HG02938 (cell line): Measurements from ENCODE around the gene TRAF1.

Source experiments
- ATAC-seq: cut with Tn5 transposase; IDR thresholded peaks from one replicate; pipeline ENCODE4 v1.9.1; 2021; ENCODE audit warnings: mild to moderate bottlenecking, moderate library complexity; ENCODE audit not compliant: unreplicated experiment

The TRAF1 gene

DNA sequence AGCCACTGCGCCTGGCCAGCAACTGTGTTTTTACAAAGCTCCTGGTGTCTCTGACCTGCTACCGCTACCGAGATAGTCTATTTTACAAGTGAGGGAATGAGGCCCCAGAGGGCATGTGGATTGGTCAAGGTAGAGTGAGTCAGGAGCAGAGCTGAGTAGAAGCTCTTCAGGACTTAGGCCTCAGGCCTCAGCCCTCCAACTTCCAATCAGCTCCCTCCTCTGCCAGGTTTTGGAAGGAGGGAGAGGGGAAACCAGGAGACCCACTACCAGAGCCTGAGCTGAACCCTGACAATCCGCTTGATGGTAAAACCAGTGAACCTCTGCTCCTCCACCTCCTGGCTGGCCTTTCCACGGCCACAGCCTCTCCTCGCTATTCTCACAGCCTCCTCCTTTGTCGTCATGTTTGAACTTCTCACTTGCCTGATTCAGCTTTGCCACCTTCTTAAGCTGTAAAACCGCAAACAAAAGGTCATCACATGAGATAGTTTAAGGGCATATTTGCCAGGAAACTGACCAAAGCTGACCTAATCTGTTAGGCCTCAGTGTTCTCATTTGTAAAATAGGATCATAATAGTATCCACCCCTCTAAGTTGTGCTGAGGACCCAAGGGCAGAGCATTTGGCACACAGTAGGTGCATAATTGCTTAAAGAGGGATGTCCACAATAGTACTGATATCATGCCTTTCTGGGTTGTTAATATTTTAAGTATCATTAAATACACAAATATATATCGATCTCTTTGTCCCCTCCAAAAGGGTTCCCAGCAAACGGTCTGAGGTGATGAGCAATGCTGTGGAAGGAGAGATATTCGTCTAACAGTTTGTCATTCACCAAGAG lies 1.7 kb downstream of the TRAF1 start:
- ATAC-seq, result no peak

- ATAC-seq, result no peak
Observed at GRCh38 chr9:120923620-120924328, 2.8 kb downstream of the TRAF1 start.

DNA sequence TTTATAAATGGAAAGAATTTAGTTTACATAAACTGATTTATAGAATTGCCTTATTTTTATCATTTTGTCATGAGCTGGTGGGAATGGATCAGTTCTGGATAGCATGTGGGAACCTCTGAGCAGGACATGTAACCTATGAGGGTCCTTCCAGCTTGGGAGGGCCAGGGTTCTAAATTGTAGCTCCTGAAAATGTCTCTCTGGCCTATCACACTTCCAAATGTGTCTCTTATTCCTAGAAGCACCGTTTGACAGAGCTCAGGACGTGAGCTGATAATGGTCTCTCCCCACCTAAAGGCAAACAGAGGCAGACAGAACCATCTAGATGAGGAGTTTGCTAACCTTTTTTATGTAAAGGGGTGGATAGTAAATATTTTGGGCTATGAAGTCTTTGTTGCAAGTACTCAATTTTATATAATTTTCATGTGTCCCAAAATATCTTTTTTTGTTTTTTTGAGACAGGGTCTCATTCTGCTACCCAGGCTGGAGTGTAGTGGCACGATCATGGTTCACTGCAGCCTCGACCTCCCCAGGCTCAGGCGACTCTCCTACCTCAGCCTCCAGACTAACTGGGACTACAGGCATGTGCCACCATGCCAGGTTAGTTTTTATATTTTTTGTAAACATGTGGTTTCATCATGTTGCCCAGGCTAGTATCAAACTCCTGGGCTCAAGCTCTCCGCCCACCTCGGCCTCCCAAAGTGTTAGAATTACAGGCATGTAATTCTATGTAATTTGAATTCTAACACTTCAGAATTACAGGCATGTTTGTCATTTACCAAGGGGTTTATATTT lies 4.0 kb downstream of the TRAF1 start:
- no peak for ATAC-seq

DNA sequence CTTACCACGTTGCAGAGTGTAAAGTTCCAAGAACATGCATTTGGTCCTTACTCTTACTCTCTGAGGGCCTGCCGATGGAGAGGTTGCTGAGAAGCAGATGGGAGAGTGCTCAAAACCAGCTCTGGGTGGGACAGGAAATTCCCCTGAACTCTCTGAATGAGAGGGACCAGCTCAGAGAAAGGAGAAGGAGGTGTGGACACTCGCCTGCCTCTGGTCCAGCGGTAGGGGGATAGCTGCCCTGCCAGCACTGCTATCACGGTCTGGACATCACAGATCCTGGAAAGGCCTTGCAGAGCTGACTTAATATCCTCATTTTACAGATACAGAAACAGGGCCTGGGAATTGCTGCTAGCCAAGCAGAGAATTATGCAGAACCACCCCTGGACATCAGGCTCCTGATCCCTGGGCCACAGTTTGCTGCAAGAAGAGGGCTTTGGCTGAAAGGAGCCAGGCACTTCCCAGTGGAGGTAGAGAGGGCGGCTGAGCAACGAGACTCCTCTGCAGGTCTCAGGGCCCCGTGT lies 4.9 kb downstream of the TRAF1 start:
- no peak for ATAC-seq

GRCh38 chr9:120920806-120921178 lies 5.8 kb downstream of the TRAF1 start:
- ATAC-seq, result no peak

- ATAC-seq, result no peak
Observed at GRCh38 chr9:120919843-120920805, 6.5 kb downstream of the TRAF1 start.

- ATAC-seq, result no peak
Observed at GRCh38 chr9:120918931-120919842, 7.4 kb downstream of the TRAF1 start.

- ATAC-seq, result no peak
Observed at GRCh38 chr9:120917929-120918762, 8.4 kb downstream of the TRAF1 start.

DNA sequence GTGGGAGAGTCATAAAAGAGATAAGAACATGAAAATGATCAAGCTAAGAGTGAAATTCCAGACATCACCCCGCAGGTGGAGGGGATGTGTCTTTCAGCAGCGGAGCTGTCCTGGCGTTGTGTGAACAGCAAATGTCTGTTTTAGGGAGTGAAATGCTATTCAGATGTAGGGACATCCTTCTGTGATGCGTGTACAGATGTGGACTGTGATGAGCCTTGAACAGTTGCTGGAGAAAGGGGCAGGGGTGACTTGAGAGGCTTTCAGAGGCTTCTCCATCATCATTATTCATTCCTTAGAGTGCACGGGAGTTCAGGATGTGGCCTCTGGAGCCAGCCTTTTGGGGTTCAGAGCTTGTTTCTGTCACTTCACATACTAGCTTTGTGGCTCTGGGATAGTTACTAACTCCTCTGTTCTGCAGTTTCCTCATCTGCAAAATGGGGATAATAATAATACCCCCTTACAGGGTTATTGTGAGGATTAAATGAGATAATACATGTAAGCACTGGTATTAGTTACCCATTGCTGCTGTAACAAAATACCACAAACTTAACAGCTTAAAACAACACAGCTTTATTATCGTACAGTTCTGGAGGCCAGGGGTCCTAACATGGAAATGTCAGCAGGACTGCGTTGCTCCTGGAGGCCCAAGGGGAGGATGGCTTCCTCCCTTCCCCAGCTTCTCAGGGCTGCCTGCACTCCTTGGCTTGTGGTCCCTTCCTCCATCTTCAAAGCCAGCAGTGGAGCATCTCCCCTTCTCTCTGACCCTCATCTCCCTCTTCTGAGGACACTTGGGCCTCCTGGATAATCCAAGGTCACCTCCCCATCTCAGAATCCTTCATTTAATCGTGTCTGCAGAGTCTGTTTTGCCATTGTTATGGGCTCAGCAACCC lies 9.4 kb downstream of the TRAF1 start:
- no peak for ATAC-seq

- ATAC-seq, result no peak
Observed at GRCh38 chr9:120916588-120916987, 10.0 kb downstream of the TRAF1 start.

DNA sequence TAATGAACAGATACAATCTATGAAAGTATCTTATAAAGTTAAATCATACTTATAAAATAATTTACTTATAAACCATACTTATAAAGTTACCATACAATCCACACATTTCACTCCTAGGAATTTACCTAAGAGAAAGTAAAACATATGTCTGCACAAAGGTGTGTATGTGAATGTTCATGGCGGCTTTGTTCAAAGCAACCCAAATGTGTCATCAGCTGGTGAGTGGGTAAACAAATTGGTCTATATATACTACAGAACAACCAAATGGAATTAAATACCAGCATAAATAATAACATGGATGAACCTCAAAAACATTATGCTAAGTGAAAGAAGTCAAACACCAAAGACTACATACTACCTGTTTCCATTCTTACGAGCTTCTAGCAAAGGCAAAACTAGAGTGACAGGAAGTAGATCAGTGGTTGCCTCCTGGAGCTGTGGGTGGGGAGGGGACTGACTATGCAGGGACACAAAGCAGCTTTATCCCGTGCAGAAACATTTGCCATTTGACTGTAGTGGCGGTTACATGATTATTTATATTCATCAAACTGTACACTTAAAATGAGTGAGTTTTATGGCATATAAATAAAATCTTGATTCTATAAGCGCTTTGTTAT lies 10.6 kb downstream of the TRAF1 start:
- ATAC-seq, result no peak

GRCh38 chr9:120914953-120915352 lies 11.6 kb downstream of the TRAF1 start:
- no peak for ATAC-seq

DNA sequence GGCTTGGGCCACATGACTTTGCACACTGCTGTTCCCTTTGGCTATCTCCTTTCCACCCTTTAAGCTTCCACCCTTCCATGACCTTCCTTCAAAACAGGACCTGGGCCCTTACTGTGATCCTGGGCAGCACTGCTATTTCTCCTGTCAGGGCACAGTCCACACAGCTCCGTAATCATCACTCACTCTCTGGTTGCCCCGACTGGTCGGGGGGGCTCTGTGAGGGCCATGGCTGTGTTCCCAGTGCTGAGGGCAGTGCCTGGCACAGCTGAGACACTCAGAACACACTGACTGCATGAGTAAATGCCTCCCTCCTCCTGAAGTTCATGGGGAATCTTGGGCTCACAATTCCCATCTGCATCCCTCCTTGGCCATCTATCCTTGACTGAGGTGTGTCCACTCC lies 12.2 kb downstream of the TRAF1 start:
- ATAC-seq, result no peak

DNA sequence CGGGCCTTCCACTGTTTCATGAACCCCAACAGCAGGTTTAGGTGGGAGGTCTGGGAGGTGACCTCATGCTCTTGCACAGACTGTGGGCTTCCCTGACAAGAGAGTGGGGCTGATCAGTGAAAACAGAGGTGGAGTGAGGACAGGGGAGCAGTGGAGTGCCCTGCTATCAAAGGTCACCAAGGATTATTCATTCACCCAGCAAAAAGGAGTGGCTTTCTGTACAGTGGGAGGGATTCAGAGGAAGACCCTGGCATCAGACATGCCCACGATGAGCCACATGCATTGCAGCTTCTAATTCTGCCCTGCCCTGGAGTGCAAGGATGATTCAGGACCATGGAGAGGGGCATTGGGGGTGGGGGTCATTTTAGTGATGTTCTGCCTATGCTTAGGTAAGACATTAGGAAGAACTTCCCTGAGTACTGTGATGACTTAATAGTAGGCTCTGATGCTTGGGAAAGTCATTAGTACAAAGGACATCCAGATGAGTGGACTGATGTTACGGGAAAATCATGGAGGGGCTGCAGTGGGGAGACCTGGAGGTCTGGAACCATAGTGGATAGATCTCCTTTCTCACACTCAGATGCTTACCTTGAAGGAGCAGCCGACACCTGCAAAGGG lies 12.8 kb downstream of the TRAF1 start:
- no peak for ATAC-seq

- no peak for ATAC-seq
Observed at GRCh38 chr9:120912958-120913646, 13.5 kb downstream of the TRAF1 start.

DNA sequence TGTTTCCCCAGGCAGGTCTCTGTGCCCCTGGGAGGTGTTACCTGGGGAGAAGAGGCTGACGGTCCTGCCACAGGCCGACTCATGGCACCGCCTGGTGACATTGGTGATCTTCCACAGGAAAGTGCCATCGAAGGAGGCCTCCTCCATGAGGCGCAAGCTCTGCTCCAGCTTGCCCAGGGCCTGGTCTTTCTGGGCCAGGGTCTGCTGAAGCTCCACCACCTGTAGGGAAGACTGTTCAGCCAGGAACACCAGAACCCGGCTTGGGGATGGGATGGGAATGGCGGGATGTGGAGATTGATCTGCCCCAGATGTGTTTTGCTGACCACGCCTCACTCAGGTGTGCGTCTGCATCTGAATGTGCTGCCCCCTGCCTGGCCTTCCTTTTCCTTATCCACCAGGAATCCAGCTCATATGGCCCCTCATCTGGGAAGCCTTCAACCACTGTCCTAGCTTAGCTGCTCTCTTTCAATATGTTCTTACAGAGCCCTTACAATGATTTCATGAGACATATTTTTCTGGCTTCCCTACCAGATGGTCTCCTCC lies 15.2 kb downstream of the TRAF1 start:
- ATAC-seq, result no peak
